Omental fat pad (tissue), 4 donors: ENCODE measurements around the gene HHIPL2. TPM values are rescaled to one million over a fixed set of nuclear protein-coding genes. Genes with fewer than 3 reads are reported as not detected.

ENCODE experiments used
- ATAC-seq: fragments of 150-250 bp; one replicate; pipeline ENCODE4 v1.9.1; 2016; ENCODE audit warnings: mild to moderate bottlenecking, moderate library complexity; ENCODE audit not compliant: low FRiP score
- DNase-seq: peaks from one replicate; pipeline ENCODE4 v3.0.0-alpha.2; 2019; ENCODE audit warnings: low spot score
- total RNA-seq, 4 donors: library from RNA; depleted of rRNA; stranded (reverse); fragments of >200 nt; gene quantifications; one replicate each; pipeline ENCODE4 v1.1.0, GENCODE V29; 2016
- TF ChIP-seq, protein P1 (sequence below), 3 donors: fragments of 450-650 bp; IDR thresholded peaks; one replicate each; pipeline ENCODE4 v1.5.1; 2016 to 2017; ENCODE audit warnings: antibody characterized with exemption in 3 of 3, mild to moderate bottlenecking in 3 of 3, moderate library complexity in 2 of 3

The HHIPL2 gene
- total RNA-seq, 4 donors from 2014 or later = 0.31 TPM; not detected in 3

DNA sequence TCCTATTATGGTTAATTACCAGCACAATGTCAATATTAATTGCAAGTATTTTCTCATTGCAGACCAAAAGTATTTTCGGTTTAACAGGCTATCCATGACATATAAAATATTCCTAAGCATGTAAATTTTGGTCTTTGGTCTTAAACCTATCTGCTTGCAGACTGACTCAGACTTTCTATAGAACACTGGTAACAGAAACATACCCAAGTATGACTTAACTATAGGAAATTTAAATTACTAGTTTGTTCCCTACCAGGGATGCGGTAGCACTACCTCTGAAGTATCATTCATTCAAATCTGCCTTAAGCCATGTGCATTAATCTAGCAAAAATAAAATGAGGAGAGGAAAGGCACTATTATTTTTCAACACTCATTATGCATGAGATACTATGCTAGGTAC lies 38.9 kb upstream of the HHIPL2 start:
- ATAC-seq (no peak), DNase-seq (no peak)
- TF ChIP-seq, protein P1, sequence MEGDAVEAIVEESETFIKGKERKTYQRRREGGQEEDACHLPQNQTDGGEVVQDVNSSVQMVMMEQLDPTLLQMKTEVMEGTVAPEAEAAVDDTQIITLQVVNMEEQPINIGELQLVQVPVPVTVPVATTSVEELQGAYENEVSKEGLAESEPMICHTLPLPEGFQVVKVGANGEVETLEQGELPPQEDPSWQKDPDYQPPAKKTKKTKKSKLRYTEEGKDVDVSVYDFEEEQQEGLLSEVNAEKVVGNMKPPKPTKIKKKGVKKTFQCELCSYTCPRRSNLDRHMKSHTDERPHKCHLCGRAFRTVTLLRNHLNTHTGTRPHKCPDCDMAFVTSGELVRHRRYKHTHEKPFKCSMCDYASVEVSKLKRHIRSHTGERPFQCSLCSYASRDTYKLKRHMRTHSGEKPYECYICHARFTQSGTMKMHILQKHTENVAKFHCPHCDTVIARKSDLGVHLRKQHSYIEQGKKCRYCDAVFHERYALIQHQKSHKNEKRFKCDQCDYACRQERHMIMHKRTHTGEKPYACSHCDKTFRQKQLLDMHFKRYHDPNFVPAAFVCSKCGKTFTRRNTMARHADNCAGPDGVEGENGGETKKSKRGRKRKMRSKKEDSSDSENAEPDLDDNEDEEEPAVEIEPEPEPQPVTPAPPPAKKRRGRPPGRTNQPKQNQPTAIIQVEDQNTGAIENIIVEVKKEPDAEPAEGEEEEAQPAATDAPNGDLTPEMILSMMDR (IDR thresholded peaks at IDR 0.05) = no peak

DNA sequence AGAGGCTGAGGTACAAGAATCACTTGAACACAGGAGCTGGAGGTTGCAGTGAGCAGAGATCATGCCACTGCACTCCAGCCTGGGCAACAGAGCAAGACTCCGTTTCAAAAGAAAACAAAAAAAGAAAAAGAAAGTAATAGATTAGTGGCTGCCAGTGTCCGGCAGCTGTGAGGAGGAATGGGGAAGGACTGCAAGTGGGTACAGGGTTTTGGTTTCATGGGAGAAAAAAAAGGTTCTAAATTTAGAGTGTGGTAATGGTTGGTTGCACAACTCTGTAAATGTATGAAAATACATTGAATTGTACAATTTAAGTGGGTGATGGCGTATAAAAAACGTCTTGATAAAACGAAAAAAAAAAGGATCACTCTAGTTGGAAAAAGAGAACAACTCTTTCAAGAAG lies 35.2 kb upstream of the HHIPL2 start:
- DNase-seq (no peak), ATAC-seq (no peak)
- TF ChIP-seq, protein P1 (IDR thresholded peaks at IDR 0.05) = no peak

DNA sequence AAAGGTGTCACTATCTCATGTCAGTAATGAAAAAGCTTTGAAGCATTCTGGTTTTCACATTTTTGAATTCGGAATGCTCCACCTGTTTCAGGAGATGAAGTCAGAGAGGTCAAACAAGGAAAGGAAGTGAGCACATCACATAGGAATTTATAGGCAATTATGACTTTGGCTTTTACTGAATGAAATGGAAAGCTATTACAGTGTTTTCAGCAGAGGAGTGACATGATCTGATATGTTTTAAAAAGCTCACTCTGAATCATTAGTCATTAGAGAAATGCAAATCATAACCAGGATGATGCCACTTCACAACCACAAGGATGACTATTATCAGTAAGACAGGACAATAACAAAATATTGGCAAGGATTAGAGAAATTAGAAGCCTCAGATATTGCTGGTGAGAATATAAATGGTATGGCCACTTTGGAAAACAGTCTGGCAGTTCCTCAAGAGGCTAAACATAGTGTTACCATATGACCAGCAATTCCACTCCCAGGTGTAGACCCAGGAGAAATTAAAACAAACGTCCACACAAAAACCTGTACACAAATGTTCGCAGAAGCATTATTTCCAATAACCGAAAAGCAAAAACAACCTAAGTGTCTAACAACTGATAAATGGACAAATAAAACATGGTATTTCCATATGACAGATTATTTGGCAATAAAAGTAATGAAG lies 34.3 kb upstream of the HHIPL2 start:
- TF ChIP-seq, protein P1 (IDR thresholded peaks at IDR 0.05) = no peak
- DNase-seq (no peak), ATAC-seq (peak; percentile 68)

DNA sequence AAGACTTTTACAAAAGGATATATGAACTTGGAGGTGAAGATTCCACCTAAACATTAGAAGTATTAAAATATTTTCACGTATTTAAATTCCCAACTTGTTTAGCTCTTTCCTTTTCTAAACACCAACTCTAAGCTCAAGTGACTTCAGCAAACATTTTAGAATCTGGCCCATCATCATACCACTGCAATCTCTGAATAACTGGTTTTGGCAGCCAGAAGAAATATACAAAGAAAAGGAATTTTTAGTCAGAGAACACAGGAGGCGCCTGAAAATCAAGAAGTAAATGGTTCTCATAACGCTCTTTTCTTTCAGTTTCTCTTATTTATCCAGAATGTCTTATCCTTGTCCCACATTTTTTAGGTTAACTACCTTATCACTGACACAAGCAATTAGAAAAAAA lies 31.4 kb upstream of the HHIPL2 start:
- TF ChIP-seq, protein P1 (IDR thresholded peaks at IDR 0.05) = no peak
- ATAC-seq (no peak), DNase-seq (no peak)

DNA sequence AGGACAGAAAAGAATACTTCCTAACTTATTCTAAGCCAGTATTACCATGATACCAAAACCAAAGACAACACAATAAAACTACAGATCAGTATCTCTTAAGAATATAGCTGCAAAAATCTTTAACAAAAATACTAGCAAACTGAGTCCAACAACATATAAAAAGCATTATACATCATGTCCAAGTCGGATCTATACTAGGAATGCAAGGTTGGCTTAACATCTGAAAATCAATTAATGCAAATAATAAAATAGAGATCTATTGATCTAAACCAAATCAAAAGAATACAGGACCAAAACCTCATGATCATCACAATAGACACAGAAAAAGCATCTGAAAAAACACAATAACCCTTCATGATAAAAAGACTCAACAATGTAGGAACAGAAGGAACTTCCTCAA lies 22.9 kb upstream of the HHIPL2 start:
- no peak for DNase-seq
- TF ChIP-seq, protein P1 (IDR thresholded peaks at IDR 0.05) = no peak
- no peak for ATAC-seq

DNA sequence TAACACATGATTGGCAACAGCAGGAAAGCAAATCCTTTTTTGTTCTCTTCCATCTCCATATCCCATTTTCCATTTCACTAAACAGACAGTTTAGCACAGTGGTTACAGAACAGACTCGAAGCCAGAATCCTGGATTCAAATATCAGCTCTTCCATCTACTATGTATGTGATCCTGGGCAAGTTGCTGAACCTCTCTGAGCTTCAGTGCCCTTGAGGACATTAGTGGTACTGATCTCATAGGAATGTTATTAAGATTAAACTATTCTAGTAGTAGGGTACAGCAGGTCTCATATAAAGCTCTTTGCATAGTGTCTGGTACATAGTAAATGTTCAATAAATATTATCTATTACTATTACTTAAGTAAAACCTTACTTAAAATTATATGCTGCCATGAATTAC lies 13.8 kb upstream of the HHIPL2 start:
- TF ChIP-seq, protein P1 (IDR thresholded peaks at IDR 0.05) = no peak
- no peak for ATAC-seq
- DNase-seq = no peak

DNA sequence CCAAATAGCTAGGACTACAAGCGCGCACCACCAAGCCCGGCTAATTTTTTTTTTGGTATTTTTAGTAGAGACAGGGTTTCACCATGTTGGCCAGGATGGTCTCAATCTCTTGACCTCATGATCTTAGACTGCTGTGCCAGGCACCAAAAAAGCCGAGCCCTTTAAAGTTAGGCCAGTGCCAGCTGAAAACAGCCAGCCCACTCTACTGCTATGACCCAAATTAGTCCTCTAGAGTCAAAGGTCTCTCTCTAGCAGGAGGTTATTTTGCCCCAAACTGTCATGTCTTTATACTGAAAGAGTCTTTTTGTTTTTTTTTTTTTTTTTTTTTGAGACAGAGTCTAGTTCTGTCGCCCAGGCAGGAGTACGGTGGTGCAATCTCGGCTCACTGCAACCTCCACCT lies 9.7 kb upstream of the HHIPL2 start:
- ATAC-seq = no peak
- DNase-seq = no peak
- TF ChIP-seq, protein P1 (IDR thresholded peaks at IDR 0.05) = no peak
